NCI-H2171 (cell line): Measurements from ENCODE around the gene DMRTC2.

Experiments
- DNase-seq: peaks from one replicate; lab custom pipeline; 2025; lab: John Stamatoyannopoulos, UW

The DMRTC2 gene

DNA sequence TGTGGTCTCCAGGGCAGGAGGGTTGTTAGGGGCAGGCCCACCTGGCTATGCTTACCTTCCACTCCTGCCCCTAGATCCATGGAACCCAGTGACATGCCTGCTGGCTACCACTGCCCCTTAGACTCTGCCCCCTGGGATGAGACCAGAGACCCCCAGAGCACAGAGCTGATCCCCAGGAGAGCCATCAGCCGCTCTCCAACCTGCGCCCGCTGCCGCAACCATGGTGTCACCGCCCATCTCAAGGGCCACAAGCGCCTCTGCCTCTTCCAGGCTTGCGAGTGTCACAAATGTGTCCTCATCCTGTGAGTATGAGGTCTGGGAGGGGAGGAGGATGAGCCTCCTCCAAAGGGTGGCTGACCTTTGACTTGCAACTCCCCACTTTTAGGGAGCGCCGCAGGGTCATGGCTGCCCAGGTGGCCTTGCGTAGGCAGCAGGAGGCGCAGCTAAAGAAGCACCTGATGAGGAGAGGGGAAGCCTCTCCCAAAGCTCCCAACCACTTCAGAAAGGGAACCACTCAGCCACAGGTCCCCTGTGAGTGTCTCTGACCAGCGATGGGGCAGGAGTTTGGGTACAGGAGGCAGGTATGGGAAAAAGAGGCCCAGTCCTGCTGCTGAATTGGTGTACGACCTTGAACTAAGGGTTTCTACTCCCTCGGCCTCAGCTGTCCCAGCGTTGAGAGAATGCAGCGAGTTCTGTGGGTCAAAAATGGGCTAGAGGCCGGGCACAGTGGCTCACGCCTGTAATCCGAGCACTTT, 2.7 kb downstream of the DMRTC2 start:
- DNase-seq = no peak

DNA sequence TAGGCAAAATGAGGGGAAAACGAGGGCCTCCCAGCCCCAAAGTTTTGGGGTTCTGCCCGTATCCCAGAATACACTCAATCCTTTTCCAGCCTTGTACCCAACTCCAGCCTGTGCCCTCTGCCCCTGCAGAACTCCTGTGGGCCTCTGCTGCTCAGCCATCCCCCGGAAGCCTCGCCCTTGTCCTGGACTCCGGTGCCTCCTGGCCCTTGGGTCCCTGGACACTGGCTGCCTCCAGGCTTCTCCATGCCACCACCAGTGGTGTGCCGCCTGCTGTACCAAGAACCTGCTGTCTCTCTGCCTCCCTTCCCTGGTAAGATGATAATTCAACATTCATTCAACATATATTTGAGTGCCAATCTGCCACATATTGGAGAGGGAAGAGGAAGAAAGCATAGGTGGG, 3.8 kb downstream of the DMRTC2 start:
- no peak for DNase-seq

DNA sequence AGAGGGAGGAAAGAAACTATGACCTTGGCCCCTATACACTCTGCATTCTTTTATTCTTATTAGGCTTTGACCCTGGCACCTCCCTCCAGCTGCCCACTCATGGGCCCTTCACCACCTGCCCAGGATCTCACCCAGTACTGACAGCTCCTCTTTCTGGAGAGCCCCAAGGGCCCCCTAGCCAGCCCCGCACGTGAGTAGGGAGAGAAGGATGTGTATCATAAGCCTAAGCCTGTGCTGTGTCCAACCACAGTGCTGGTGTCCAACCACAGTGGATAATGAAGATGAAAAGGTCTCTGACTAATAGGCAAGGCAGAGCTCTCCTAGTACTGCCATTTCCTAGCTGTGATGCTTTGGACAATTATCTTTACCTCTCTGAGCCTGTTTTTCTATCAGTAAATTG, 4.2 kb downstream of the DMRTC2 start:
- DNase-seq = no peak

DNA sequence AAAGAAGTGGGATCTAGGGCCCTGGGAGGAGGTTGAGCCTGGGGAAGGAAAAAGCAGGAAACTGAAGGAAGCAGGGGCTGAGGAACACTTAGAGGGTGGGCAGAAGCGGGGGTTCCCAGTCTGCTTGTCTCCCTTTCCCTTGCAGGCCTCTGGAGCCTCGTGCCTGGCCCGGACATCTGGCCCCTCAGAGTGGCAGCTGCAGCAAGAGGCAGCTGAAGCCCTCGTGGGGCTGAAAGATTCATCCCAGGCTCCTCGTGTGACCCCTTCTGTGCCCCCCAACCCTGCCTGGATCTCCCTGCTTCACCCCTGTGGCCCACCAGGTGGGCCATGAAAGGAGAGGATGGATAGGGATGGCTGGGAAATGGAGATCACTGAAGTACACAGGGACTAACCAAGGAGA, 5.5 kb downstream of the DMRTC2 start:
- no peak for DNase-seq

DNA sequence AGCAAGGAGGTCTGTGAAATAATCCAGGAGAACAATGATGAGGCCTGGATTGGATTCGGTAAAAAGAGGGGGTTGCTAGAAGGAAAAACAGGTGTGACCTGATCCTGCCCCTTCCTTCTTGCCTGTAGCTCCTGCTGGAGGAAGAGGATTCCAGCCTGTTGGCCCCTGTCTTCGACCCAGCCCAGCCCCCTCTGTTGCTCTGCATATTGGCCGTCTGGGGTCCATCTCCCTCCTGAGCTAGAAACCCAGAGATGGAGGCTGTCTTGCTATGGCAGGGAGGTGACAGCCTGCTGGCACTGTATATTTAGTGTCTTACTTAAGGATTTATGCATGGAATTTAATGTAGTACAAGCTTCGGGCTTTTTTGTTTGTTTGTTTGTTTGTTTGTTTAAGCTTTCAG, 6.6 kb downstream of the DMRTC2 start:
- no peak for DNase-seq

DNA sequence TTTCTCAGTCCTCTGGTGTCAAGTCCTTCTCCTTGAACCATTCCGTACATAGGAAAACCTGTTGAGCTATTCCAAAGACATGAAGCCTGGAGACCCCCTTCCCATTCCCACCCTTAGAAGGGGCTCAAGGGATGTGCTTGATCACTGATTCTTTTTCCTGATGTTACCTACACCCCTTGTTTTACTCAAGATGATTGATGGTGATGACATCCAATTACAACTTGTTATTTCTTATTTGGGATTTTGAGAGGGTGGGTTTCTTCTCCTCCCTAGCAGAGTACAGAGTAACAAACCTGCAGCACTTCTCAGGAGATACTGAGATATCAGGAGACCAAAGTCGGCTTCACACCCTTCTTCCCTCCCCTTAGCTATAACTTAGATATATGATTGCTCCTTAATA, 8.5 kb downstream of the DMRTC2 start:
- DNase-seq = no peak

DNA sequence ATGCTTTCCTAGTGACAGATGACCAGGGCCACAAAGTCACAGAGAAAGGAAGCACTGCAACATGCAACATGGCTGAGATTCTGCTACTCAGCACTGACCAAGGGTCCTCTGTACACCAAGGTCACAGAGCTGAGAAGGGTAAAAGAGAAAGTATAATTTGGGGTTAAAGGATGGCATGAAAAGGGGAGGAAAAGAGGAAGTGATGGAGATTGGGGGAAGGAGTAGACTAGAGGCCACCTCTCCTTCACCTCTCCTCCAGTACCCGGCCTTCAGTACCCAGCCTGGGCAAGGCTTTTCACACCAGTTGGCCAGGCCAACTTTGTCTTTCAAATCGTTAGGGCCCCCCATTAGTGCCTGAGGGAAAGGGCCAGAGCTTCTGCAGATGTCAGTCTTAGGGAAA, 8.9 kb downstream of the DMRTC2 start:
- no peak for DNase-seq

DNA sequence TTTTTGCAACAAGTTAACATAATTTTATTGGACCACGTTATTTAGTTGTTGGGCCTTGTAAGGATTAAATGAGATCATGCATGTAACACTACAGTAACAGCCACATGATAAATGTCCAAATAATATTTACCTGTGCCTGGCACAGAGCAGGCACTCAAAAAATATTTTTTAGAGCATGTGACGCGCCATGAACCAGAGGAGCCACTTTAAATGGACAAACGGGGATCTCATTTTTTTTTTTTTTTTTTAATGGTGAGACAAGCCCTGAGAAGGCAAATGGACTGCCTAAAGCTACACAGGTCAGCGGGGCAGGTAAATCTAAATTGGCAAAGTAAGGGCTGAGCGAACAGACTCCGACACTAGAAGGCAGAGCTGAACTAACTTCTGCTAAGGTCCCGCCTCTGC, 14.4 kb downstream of the DMRTC2 start:
- no peak for DNase-seq

DNA sequence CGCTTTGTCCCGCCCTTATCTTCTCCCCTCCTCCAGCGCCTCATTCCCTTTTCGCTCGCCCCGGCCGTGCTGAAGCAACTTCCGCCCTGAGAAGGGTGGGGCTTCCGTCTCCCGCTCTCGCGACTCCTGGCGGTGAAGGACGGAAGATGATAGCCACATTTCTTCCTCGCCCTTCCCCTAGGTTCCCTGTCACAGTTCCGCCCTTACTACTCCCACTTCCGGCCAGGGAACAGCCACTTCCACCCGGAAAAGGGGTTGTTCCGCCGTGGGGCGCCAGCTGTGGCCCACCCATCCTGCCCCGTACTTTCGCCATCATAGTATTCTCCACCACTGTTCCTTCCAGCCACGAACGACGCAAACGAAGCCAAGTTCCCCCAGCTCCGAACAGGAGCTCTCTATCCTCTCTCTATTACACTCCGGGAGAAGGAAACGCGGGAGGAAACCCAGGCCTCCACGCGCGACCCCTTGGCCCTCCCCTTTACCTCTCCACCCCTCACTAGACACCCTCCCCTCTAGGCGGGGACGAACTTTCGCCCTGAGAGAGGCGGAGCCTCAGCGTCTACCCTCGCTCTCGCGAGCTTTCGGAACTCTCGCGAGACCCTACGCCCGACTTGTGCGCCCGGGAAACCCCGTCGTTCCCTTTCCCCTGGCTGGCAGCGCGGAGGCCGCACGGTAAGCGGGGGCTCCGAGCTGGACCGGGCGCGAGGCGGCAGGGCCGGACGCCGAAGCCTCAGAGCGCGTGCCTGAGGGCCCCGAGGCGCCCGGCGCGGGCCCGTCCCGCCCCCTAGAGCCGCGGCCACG, 15.0 kb downstream of the DMRTC2 start, which contains the start of gene RPS19:
TSS of gene RPS19 (plus strand) at position 638 of the 801 bp plus-strand sequence. CDS start 520 bp downstream, outside the sequence.
- DNase-seq = peak; percentile 96

DNA sequence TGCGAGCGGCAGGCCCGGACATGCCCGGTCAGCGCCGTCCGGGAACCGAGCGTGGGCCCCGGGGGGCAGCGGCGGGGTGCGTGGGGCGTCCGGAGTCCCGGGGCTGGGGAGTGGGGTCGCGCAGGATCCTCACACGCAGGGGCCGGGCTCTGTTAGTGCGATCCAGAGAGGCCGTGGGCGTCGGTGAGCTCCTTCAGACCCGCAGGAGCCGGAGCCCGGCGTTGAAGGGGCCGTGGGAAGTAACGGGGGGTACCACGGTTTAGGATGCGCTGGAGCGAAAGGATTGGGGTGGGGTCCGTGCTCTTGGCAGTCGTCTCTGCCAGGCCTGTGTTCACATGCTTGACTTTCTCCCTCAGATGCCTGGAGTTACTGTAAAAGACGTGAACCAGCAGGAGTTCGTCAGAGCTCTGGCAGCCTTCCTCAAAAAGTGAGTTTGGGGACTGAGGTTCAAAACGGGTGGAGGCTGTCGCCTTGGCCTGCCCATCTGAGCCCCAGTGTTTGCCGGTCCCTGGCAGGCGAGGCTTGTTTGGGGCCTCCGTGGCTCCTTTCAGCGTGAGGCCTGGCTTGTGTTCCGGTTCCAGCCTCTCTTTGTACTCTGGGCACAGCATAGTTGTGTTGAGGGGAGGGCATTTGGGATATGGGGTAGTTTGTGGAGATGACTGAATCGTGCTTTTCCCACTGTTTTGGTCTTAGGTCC, 15.7 kb downstream of the DMRTC2 start:
- DNase-seq = no peak

DNA sequence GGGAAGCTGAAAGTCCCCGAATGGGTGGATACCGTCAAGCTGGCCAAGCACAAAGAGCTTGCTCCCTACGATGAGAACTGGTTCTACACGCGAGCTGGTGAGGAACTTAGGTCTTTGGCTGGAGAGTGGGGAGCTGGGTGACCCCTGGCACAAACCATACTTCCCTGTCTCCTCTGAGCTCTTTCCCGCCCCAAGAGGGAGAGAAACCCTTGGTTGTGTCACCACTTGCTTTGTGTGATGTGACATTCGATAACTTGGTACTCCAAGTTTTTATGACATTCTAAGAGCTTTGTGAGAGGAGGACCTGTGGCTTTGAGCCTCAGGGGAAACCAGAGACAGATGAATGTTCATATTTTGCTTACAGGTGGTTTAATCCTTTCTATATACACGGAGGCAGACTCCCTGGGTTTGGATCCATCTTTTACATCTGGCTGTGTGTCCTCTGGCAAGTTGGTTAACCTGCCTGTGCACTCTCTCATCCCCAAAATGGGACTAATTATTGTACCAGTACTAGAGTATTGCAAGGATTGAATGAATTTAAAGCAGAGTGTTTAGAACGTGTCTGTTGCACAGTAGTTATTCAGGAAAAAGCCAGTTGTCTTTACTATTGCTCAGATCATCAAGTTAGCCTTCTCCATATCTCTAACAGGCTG, 16.4 kb downstream of the DMRTC2 start:
- DNase-seq = no peak

DNA sequence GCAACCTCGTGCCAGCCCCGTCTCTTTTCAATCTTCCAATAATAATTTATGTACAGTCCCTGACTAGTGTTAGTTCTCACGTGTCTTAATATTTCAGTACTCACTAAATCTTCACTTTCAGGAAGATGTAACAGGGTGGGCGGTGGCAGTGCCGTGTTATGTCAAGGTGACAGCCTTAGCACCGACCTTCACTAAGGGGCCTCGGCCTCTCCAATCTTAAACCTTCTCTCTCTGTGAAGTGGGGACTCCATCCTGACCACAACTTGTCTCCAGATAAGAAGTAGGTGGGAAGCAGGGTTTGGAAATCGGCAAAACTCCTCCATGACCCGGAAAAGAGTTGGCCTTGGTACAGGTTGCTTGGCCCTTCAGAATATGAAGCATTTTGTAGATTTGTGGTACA, 17.0 kb downstream of the DMRTC2 start:
- DNase-seq = no peak

DNA sequence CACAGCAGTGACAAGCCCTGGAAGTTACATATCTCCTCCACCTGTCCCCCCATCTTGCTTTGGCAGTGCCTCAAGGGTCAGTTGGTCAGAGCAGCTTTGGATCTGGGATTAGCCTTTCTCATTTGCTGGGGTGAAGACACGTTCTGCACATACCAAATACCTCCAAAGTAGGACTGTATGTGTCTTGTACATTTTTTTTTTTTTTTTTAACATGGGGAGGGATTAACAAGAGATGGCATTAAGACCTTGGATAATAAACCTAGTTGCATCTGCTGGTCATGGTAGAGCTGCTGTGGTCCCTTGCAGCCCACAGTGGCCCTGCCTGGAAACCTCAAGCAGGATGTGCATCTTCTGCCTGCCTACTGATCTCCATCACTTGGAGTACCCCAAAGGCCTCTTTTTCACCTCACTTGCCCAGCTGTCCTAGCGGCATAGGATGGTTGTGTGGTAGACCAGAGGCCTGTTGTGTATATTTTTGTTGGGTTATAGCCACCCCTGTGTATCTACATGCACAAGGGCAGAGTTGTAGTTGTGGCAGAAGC, 17.7 kb downstream of the DMRTC2 start:
- DNase-seq = no peak

DNA sequence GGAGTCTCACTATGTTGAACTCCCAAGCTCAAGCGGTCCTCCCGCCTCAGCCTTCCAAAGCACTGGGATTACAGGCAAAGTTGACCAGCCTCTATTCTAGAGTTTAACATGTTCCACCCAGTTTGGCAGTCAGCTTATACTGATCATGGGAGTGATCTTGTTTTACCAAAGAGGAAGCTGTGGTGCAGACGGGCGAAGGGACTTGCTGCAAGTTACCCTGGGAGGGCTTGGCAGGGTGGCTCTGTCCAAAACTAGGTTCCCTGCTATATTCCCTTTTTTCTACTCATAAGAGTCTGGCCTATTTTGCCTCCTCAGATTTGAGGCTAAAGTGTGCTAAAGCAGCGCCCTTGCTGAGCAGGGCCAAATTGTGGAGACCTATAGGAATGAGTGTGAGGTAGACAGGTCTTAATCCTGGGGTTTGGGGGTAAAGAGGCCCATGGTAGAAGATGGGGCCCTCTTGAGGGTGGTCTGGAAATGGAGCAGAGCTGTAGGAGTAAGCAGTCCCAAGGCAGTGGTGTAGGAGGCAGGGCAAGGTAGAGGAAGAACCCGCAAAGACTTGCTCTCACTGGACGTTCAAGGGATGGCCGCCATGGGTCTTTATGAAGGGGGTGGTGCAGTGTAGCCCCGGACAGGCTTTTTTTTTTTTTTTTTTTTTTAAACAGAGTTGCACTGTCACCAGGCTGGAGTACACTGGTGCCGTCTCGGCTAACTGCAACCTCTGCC, 18.5 kb downstream of the DMRTC2 start:
- no peak for DNase-seq

DNA sequence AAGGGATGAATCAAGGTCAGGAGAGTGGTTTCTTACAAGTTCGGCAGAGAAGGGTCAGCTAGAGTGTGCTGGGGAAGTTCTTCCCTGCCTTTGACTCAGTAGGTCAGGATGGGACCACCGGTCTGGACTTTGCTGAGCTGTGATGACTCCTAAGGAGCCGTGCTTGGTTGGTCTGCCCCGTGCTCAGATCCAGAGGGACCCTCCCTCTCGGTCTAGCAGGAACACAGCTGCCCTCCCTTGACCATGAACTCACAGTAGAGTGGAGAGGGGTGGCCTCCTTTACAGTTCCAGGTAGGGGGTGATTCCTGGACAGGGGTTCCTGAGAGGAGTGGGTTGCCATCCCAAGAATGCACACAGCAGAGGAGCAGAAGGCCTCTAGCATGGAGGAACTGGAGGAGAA, 19.5 kb downstream of the DMRTC2 start:
- DNase-seq = no peak

DNA sequence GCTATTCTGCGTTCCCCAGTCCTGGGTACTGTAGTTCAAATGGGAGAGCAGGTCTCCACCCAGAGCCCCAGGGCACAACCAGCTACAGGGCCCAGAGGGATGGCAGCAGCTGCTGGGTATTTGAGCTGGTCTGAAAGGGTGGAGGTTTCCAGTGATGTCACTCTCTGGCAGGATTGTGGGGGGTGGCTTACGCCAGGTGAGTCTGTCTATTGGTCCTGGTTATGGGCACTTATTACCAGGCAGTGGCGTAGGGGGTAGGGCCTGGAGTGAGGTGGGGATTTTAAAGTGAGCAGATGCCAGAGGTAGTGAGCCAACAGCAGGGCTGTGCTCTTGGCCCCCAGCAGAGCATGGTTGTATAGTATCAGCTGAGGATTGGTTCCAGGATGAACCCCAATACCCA, 21.4 kb downstream of the DMRTC2 start:
- DNase-seq = no peak

DNA sequence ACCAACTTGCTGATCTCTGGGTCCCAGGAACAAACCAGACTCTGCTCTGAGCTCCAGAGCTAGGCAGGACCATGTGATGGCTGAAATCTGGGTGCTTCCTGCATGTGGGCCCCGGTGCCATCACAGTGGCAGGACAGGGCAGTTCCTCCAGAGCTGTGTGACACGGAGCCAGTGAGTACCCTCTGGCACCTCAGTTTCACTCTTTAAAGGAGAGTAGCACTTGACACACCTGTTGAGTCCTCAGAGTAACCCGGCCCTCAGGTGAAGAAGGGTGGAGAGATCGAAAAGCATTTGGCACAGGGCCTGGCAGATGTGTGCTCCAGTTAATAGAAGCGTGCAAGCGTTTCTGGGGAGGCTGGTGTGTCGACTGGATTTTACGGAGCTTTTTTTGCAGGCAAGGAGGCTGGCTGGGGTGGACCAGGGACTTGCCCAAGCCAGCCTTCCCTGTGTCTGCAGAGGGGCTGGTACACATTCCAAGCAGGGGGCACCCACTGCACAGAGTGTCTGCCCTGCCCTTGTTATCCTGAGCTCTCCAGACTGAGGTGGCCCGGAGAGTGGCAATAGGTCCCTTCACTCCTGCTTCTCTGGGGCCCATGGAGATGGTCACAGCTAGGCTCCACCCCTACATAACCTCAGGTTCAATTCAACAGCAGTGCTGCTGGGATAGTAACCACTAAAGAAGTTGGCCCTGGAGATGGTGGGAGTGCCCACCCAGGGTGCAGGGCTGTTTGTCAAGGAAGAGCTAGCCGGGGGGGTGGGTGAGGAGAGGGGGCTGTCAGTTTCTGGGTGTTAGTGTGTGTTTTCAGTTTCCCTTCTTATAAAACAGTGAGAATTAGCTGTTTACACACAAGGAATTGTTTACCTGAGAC, 23.5 kb downstream of the DMRTC2 start:
- no peak for DNase-seq

DNA sequence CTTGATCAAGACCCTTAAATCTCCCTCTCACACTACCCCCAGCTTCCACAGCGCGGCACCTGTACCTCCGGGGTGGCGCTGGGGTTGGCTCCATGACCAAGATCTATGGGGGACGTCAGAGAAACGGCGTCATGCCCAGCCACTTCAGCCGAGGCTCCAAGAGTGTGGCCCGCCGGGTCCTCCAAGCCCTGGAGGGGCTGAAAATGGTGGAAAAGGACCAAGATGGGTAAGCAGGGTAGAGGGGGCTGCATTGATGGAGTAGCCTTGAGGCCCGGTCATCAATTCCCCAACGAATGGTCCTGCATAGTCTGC, 24.1 kb downstream of the DMRTC2 start:
- DNase-seq = no peak

DNA sequence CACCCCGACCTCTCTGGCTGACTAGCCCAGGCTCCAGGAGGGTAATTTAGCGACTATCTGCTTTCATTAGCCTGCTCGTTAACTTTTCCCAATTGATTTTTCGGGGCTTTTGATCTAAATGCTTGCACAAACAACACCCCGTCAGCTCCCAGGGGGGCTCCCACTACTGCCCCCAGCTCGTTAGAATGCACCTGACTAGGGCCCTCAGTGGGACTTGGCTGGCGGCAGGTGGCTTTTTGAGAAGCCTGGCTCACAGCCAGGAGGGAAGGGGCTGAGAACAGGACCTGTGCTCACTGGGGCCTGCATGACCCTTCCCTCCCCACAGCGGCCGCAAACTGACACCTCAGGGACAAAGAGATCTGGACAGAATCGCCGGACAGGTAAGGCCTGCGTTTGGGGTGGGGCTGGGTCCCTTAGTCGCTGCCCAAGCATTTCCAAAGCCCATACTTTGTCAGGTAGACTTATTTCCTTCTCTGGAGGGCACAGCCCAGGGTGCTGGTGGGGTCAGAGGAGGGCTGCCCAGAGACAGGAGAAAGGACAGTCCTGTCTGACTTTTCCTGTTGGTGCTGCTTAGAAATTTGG, 24.6 kb downstream of the DMRTC2 start:
- DNase-seq = no peak

DNA sequence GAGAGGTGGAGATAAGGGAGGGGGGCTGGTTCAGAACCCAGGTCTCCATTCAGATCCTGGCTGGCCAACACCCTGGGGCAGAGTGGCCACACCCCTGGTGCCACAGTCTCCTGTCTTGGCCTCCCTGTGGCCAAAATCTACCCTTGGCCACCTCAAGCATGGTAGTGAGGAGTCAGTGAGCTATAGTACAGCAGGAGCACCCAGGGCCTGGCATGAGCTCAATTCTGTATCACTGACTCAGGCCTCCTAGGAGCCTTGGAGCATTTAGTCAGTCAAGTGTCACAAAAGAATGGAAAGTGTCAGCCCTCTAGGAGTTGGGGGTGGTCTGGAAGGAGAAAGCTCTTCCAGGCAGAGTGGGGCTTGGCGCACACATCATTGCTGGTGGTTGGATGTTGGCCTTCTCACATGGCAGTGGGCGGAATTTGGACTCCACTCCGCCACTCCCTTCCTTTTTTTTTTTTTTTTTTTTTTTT, 25.6 kb downstream of the DMRTC2 start:
- DNase-seq = no peak
